Activated B cell treated with CpG ODN at 0.5 μM for 24 hours (primary cell): Measurements from ENCODE around the gene STARD5. TPM values are rescaled to one million over a fixed set of nuclear protein-coding genes. Genes with fewer than 3 reads are reported as not detected.

Experiments used
- ATAC-seq: fragments of 200-7000 bp; cut with Tn5 transposase; one replicate; pipeline ENCODE4 v1.10.0; 2021; ENCODE audit warnings: low read depth, mild to moderate bottlenecking, moderate library complexity
- CTCF ChIA-PET: fragments of 350-600 bp; sonication (Branson Sonifier 250); formaldehyde crosslinking; loops from one replicate; lab custom pipeline; 2021; ENCODE audit warnings: antibody characterized with exemption; lab: Charles Lee
- POLR2A ChIA-PET: fragments of 350-600 bp; sonication (Branson Sonifier 250); formaldehyde crosslinking; loops from one replicate; lab custom pipeline; 2021; ENCODE audit warnings: antibody characterized with exemption; lab: Charles Lee
- DNase-seq: peaks from one replicate; pipeline ENCODE4 v3.0.0; 2022
- H3K27ac Mint-ChIP-seq: one replicate; pipeline ENCODE4 v1.8.0; 2020; ENCODE audit warnings: mixed read lengths
- H3K27me3 Mint-ChIP-seq: one replicate; pipeline ENCODE4 v1.8.0; 2021; ENCODE audit warnings: mixed read lengths
- H3K36me3 Mint-ChIP-seq: one replicate; pipeline ENCODE4 v1.8.0; 2021; ENCODE audit warnings: low read depth, mixed read lengths
- H3K4me1 Mint-ChIP-seq: one replicate; pipeline ENCODE4 v1.8.0; 2021; ENCODE audit warnings: mixed read lengths
- H3K4me3 Mint-ChIP-seq: one replicate; pipeline ENCODE4 v1.8.0; 2020; ENCODE audit warnings: mild to moderate bottlenecking, mixed read lengths
- H3K9me3 Mint-ChIP-seq: one replicate; pipeline ENCODE4 v1.8.0; 2020; ENCODE audit warnings: mixed read lengths
- CTCF ChIP-seq: fragments of 200-600 bp; IDR thresholded peaks from one replicate; pipeline ENCODE4 v1.8.0; 2022; ENCODE audit warnings: antibody characterized with exemption, mild to moderate bottlenecking
- intact Hi-C: fragments of 100-400 bp; cut with micrococcal nuclease; formaldehyde crosslinking; loops from one replicate; pipeline ENCODE4 v1.15.1; 2024
- total RNA-seq: library from RNA; stranded (reverse); gene quantifications from 2 replicates; pipeline ENCODE4 v1.2.3, GENCODE V29; 2022

Gene STARD5, protein sequence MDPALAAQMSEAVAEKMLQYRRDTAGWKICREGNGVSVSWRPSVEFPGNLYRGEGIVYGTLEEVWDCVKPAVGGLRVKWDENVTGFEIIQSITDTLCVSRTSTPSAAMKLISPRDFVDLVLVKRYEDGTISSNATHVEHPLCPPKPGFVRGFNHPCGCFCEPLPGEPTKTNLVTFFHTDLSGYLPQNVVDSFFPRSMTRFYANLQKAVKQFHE
- 10.5 and 14.3 TPM in 2 replicates for total RNA-seq

DNA sequence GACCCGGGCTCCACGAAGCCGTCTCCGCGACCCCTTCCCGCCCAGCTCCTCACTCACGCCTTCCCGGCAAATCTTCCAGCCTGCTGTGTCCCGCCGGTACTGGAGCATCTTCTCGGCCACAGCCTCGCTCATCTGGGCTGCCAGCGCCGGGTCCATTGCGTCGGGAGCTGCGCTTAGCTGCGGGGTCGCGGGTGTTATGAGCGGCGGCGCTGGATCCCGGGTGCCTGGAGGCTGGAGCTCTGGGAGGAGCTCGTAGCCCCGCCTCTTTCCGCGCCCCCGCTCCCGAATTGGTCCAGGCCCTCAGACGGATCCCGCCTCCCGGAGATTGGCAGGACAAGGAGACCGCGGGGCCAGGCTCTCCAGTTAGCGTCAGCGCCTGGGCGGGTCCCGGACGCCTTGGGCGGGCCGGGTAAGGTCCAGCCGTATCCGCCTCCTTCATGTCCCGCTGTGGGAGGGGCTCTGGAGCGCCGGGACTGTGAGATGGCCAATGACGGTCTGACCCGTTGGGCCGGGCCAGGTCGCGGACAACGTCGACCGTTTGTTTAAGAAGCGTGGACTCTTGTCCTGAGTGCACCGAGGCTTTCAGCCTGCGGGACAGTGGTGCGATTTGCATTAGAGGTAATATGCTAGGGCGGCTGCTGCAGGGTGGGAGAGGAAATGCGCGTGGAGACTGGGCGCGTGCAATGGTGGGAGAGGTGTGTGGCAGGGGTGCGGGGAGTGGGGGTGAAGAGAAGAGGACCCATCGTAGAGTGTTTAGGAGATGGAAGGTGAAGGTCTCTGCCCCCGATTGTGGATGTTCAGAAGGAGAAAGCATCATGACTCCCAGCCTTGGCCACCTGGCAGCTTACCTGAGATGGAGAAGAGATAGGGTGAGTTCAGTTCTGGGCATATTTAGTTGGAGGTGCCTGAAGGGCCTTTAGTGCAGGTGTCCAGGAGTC is at the start of gene STARD5:
Gene STARD5 (minus strand): TSS at position 198 of the 938 bp plus-strand sequence. CDS start 42 bp downstream, at position 156.
- H3K27ac Mint-ChIP-seq: peak within 1 kb of the TSS; percentile 80
- ChIA-PET CTCF (interaction anchor here (0.7 to 3.8 kb wide), 7 partner anchors 9 to 58 kb away, joined by 3 to 16 read pairs (median 4); no protein-coding TSS in a partner anchor), POLR2A (interaction anchor here (0.6 to 5.1 kb wide), 15 partner anchors 9 to 1216 kb away, joined by 3 to 73 read pairs (median 5); partner anchors contain the start of genes EFL1, RPS17 and SAXO2)
- no peak for TF ChIP-seq CTCF
- no peaks in the 10 kb centered on the region for H3K9me3 Mint-ChIP-seq
- peaks cover 19% of the 10 kb centered on the region for H3K36me3 Mint-ChIP-seq
- intact Hi-C loops: loop anchor here (1.0 kb wide), 4 partner anchors 12 to 38 kb away; no protein-coding TSS in a partner anchor
- peaks cover 35% of the 10 kb centered on the region for H3K4me1 Mint-ChIP-seq
- peak; percentile 89 for DNase-seq
- ATAC-seq: peak; percentile 99
- H3K4me3 Mint-ChIP-seq: peak within 1 kb of the TSS; percentile 97
- no peaks in the 10 kb centered on the region for H3K27me3 Mint-ChIP-seq

GRCh38 chr15:81373176-81373575 is 49.2 kb upstream of the STARD5 start:
- H3K27me3 Mint-ChIP-seq: peaks cover 2% of the 10 kb centered on the region
- H3K9me3 Mint-ChIP-seq: no peaks in the 10 kb centered on the region
- H3K4me3 Mint-ChIP-seq: no peak overlapping the region
- ATAC-seq: no peak
- intact Hi-C loops: no loop called here
- H3K4me1 Mint-ChIP-seq: no peaks in the 10 kb centered on the region
- H3K27ac Mint-ChIP-seq: no peak overlapping the region
- no peak for TF ChIP-seq CTCF
- no peaks in the 10 kb centered on the region for H3K36me3 Mint-ChIP-seq
- ChIA-PET CTCF (no interaction called here), POLR2A (no interaction called here)
- no peak for DNase-seq

- Mint-ChIP-seq H3K27ac (no peak overlapping the region), H3K36me3 (no peaks in the 10 kb centered on the region), H3K4me3 (no peak overlapping the region), H3K9me3 (no peaks in the 10 kb centered on the region), H3K4me1 (no peaks in the 10 kb centered on the region), H3K27me3 (no peaks in the 10 kb centered on the region)
- DNase-seq (no peak), ATAC-seq (no peak)
- ChIA-PET CTCF (no interaction called here), POLR2A (no interaction called here)
- intact Hi-C loops: no loop called here
- TF ChIP-seq CTCF: no peak
These were observed 48.6 kb upstream of the STARD5 start for GRCh38 chr15:81372575-81372974.

DNA sequence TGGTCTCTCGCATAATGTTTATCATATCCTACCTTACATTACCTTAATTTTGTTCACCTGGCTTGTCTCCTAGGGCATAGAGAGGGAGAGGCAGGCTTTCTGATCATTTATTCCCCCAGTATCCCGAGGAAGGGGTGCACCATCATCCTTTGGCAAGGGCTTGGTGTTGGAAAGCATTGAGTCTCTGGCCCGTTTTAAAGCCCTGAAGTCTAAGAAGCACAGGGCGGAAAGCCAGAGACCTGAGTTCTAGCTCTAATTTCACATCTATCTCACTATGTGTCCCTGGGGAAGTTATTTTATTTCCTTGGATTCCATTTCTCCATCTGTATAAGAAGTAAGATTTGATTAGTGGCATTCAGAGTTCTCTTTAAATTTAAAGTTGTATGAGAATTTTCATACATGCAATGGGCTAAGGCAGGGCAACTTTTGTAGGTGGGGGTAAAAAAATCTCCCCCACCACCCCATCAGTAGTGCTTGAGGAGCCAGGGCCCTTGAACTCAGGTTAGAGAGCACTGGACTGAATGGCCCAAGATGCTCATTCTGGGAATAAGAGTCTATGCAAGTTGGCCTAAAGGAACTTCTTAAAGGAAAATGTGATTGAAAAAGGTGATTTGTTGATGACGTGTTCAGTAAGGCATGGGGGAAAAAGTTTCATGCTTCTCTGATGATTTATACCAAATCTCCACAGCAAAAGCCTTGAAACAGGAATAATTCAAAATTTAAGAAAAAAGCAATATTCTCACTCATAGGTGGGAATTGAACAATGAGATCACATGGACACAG is 40.0 kb upstream of the STARD5 start:
- H3K27me3 Mint-ChIP-seq: peaks cover 4% of the 10 kb centered on the region
- CTCF ChIA-PET: no interaction called here
- no peak for DNase-seq
- intact Hi-C loops: no loop called here
- no peaks in the 10 kb centered on the region for H3K4me1 Mint-ChIP-seq
- H3K4me3 Mint-ChIP-seq: no peak overlapping the region
- no peak for ATAC-seq
- no peaks in the 10 kb centered on the region for H3K36me3 Mint-ChIP-seq
- no peak for TF ChIP-seq CTCF
- no peak overlapping the region for H3K27ac Mint-ChIP-seq
- POLR2A ChIA-PET: no interaction called here
- no peaks in the 10 kb centered on the region for H3K9me3 Mint-ChIP-seq
